ENCODE data around the gene TXLNA. TPM values are rescaled to one million over a fixed set of nuclear protein-coding genes. Genes with fewer than 3 reads are reported as not detected.

TXLNA gene
- total RNA-seq, 2 donors from 2014 or later = 68.4 to 102 TPM

GRCh38 chr1:32215629-32216480, 36.4 kb downstream of the TXLNA start:
- Mint-ChIP-seq H3K4me1 (peaks cover 4% of the 10 kb centered on the region), H3K27ac (peak overlapping the region; percentile 32), H3K27me3 (no peaks in the 10 kb centered on the region), H3K4me3 (no peak overlapping the region), H3K9me3 (no peaks in the 10 kb centered on the region), H3K36me3 (ENCODE audit: low read depth) (peaks cover 6% of the 10 kb centered on the region)
- ATAC-seq (replicated peaks) = peak; percentile 95

- Mint-ChIP-seq H3K4me3 (no peak overlapping the region), H3K27me3 (no peaks in the 10 kb centered on the region), H3K4me1 (peaks cover 7% of the 10 kb centered on the region), H3K9me3 (no peaks in the 10 kb centered on the region), H3K36me3 (ENCODE audit: low read depth) (peaks cover 6% of the 10 kb centered on the region), H3K27ac (peak overlapping the region; percentile 32)
- no peak for ATAC-seq (replicated peaks)
Observed at GRCh38 chr1:32216566-32216965, 37.1 kb downstream of the TXLNA start.

- H3K4me3 Mint-ChIP-seq = no peak overlapping the region
- no peaks in the 10 kb centered on the region for H3K9me3 Mint-ChIP-seq
- ATAC-seq (replicated peaks) = no peak
- peaks cover 12% of the 10 kb centered on the region for H3K4me1 Mint-ChIP-seq
- no peaks in the 10 kb centered on the region for H3K27me3 Mint-ChIP-seq
- peaks cover 27% of the 10 kb centered on the region for H3K36me3 Mint-ChIP-seq (ENCODE audit: low read depth)
- no peak overlapping the region for H3K27ac Mint-ChIP-seq
Observed at GRCh38 chr1:32219022-32219421, 39.5 kb downstream of the TXLNA start.

- Mint-ChIP-seq H3K4me3 (peak overlapping the region; percentile 92), H3K4me1 (peaks cover 16% of the 10 kb centered on the region), H3K36me3 (ENCODE audit: low read depth) (peaks cover 46% of the 10 kb centered on the region), H3K9me3 (no peaks in the 10 kb centered on the region), H3K27ac (peak overlapping the region; percentile 97), H3K27me3 (no peaks in the 10 kb centered on the region)
- ATAC-seq (replicated peaks) = no peak
Observed at GRCh38 chr1:32220746-32221580, 41.5 kb downstream of the TXLNA start.

- Mint-ChIP-seq H3K9me3 (no peaks in the 10 kb centered on the region), H3K27me3 (no peaks in the 10 kb centered on the region), H3K4me1 (peaks cover 16% of the 10 kb centered on the region), H3K27ac (peak overlapping the region; percentile 97), H3K4me3 (peak overlapping the region; percentile 92), H3K36me3 (ENCODE audit: low read depth) (peaks cover 53% of the 10 kb centered on the region)
- no peak for ATAC-seq (replicated peaks)
Observed at GRCh38 chr1:32221581-32221979, 42.1 kb downstream of the TXLNA start.

- peak; percentile 99 for ATAC-seq (replicated peaks)
- no peaks in the 10 kb centered on the region for H3K9me3 Mint-ChIP-seq
- peaks cover 16% of the 10 kb centered on the region for H3K4me1 Mint-ChIP-seq
- no peaks in the 10 kb centered on the region for H3K27me3 Mint-ChIP-seq
- H3K36me3 Mint-ChIP-seq (ENCODE audit: low read depth) = peaks cover 58% of the 10 kb centered on the region
- H3K4me3 Mint-ChIP-seq = peak within 1 kb of the TSS; percentile 92
- peak within 1 kb of the TSS; percentile 97 for H3K27ac Mint-ChIP-seq
Observed at GRCh38 chr1:32221980-32222755, 42.7 kb downstream of the TXLNA start, which contains the start of the genes EIF3I and TMEM234. TSS of gene EIF3I (plus strand) at chr1:32222407. CDS start at chr1:32222442, 35 bp downstream. TSS of gene TMEM234 (minus strand) at chr1:32222353. CDS start at chr1:32222322, 31 bp downstream.

- H3K4me3 Mint-ChIP-seq = peak overlapping the region; percentile 92
- H3K4me1 Mint-ChIP-seq = peaks cover 23% of the 10 kb centered on the region
- peak overlapping the region; percentile 97 for H3K27ac Mint-ChIP-seq
- H3K27me3 Mint-ChIP-seq = no peaks in the 10 kb centered on the region
- ATAC-seq (replicated peaks) = no peak
- H3K36me3 Mint-ChIP-seq (ENCODE audit: low read depth) = peaks cover 67% of the 10 kb centered on the region
- no peaks in the 10 kb centered on the region for H3K9me3 Mint-ChIP-seq
Observed at GRCh38 chr1:32223683-32224082, 44.2 kb downstream of the TXLNA start.

- H3K4me1 Mint-ChIP-seq = peaks cover 23% of the 10 kb centered on the region
- H3K27me3 Mint-ChIP-seq = no peaks in the 10 kb centered on the region
- H3K9me3 Mint-ChIP-seq = no peaks in the 10 kb centered on the region
- peak overlapping the region; percentile 92 for H3K4me3 Mint-ChIP-seq
- H3K27ac Mint-ChIP-seq = peak overlapping the region; percentile 97
- no peak for ATAC-seq (replicated peaks)
- H3K36me3 Mint-ChIP-seq (ENCODE audit: low read depth) = peaks cover 73% of the 10 kb centered on the region
Observed at GRCh38 chr1:32224285-32224684, 44.8 kb downstream of the TXLNA start.

- Mint-ChIP-seq H3K4me1 (peaks cover 14% of the 10 kb centered on the region), H3K36me3 (ENCODE audit: low read depth) (peaks cover 87% of the 10 kb centered on the region), H3K27me3 (no peaks in the 10 kb centered on the region), H3K9me3 (no peaks in the 10 kb centered on the region), H3K27ac (no peak overlapping the region), H3K4me3 (no peak overlapping the region)
- ATAC-seq (replicated peaks) = no peak
Observed at GRCh38 chr1:32228771-32229170, 49.3 kb downstream of the TXLNA start.

- ATAC-seq (replicated peaks) = no peak
- Mint-ChIP-seq H3K4me1 (peaks cover 7% of the 10 kb centered on the region), H3K36me3 (ENCODE audit: low read depth) (peaks cover 55% of the 10 kb centered on the region), H3K4me3 (no peak overlapping the region), H3K27me3 (no peaks in the 10 kb centered on the region), H3K27ac (peak overlapping the region; percentile 18), H3K9me3 (no peaks in the 10 kb centered on the region)
Observed at GRCh38 chr1:32231843-32232432, 52.5 kb downstream of the TXLNA start.

- Mint-ChIP-seq H3K36me3 (ENCODE audit: low read depth) (peaks cover 47% of the 10 kb centered on the region), H3K9me3 (no peaks in the 10 kb centered on the region), H3K4me1 (peaks cover 1% of the 10 kb centered on the region), H3K27ac (peak overlapping the region; percentile 18), H3K27me3 (no peaks in the 10 kb centered on the region), H3K4me3 (no peak overlapping the region)
- ATAC-seq (replicated peaks) = no peak
Observed at GRCh38 chr1:32232558-32233304, 53.3 kb downstream of the TXLNA start.

- Mint-ChIP-seq H3K4me3 (no peak overlapping the region), H3K27me3 (no peaks in the 10 kb centered on the region), H3K4me1 (peaks cover 5% of the 10 kb centered on the region), H3K36me3 (ENCODE audit: low read depth) (peaks cover 27% of the 10 kb centered on the region), H3K27ac (no peak overlapping the region), H3K9me3 (no peaks in the 10 kb centered on the region)
- ATAC-seq (replicated peaks) = no peak
Observed at GRCh38 chr1:32234792-32235191, 55.3 kb downstream of the TXLNA start.

- H3K4me3 Mint-ChIP-seq = peak overlapping the region; percentile 86
Observed at GRCh38 chr1:32239337-32239736, 59.9 kb downstream of the TXLNA start.

More at GRCh38 chr1:32239337-32239736, 59.9 kb downstream of the TXLNA start:
- ATAC-seq (replicated peaks) = no peak
- Mint-ChIP-seq H3K4me1 (peaks cover 5% of the 10 kb centered on the region), H3K27ac (no peak overlapping the region), H3K9me3 (no peaks in the 10 kb centered on the region), H3K36me3 (ENCODE audit: low read depth) (no peaks in the 10 kb centered on the region), H3K27me3 (no peaks in the 10 kb centered on the region)
